ENCODE measurements around the gene MMP10.
A peak's percentile ranks its signal among the peaks of the same experiment; 100 is the strongest.

The MMP10 gene

GRCh38 chr11:102780491-102780918 lies at the start of gene MMP10:
TSS of gene MMP10 (minus strand) at chr11:102780628. CDS start at chr11:102780591, 37 bp downstream.
- no peak for DNase-seq
- TF ChIP-seq GATA1 (IDR thresholded peaks at IDR 0.05; ENCODE audit: low read depth, low read length): no peak
- TF ChIP-seq POLR2A (IDR thresholded peaks at IDR 0.05; ENCODE audit: low read length): no peak

- DNase-seq: no peak
- TF ChIP-seq POLR2A (IDR thresholded peaks at IDR 0.05; ENCODE audit: low read length) (no peak), GATA1 (IDR thresholded peaks at IDR 0.05; ENCODE audit: low read depth, low read length) (no peak)
These were observed 49.0 kb upstream of the MMP10 start for GRCh38 chr11:102829316-102830000.

GRCh38 chr11:102824556-102824955 lies 44.1 kb upstream of the MMP10 start:
- no peak for TF ChIP-seq GATA1 (IDR thresholded peaks at IDR 0.05; ENCODE audit: low read depth, low read length)
- TF ChIP-seq POLR2A (IDR thresholded peaks at IDR 0.05; ENCODE audit: low read length): no peak
- no peak for DNase-seq

DNA sequence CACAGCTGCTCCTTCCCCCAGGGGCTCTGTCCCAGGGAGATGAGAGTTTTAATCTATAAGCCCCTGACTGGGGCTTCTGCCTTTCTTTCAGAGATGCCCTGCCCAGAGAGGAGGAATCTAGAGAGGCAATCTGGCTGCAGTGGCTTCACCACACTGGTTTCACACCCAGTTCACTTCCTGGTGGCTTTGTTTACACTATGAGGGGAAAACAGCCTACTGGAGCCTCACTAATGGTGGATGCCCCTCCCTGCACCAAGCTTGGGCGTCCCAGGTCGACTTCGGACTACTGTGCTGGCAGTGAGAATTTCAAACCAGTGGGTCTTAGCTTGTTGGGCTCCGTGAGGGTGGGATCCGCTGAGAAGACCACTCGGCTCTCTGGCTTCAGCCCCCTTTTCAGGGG lies 39.1 kb upstream of the MMP10 start:
- TF ChIP-seq GATA1 (IDR thresholded peaks at IDR 0.05; ENCODE audit: low read depth, low read length): no peak
- no peak for DNase-seq

DNA sequence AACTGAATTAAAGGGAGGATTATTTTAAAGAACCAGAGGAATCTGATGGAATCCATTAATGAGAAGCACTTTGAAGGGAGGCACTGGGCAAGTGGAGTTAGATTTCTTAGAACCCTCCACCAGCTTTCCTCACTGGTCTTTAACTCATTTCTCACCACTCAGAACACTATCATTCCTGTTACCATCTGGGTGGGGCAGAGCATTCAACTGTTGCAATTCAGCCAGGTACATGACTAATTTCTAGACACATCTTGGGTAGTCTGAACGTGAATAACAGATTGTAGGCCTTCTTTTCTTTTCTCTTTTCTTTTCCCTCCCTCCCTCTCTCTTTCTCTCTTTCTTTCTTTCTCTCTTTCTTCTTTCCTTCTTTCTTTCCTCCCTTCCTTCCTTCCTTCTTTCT lies 33.1 kb upstream of the MMP10 start:
- no peak for TF ChIP-seq GATA1 (IDR thresholded peaks at IDR 0.05; ENCODE audit: low read depth, low read length)
- no peak for TF ChIP-seq POLR2A (IDR thresholded peaks at IDR 0.05; ENCODE audit: low read length)
- no peak for DNase-seq

GRCh38 chr11:102812188-102812587 lies 31.8 kb upstream of the MMP10 start:
- DNase-seq: no peak
- no peak for TF ChIP-seq POLR2A (IDR thresholded peaks at IDR 0.05; ENCODE audit: low read length)
- TF ChIP-seq GATA1 (IDR thresholded peaks at IDR 0.05; ENCODE audit: low read depth, low read length): no peak

DNA sequence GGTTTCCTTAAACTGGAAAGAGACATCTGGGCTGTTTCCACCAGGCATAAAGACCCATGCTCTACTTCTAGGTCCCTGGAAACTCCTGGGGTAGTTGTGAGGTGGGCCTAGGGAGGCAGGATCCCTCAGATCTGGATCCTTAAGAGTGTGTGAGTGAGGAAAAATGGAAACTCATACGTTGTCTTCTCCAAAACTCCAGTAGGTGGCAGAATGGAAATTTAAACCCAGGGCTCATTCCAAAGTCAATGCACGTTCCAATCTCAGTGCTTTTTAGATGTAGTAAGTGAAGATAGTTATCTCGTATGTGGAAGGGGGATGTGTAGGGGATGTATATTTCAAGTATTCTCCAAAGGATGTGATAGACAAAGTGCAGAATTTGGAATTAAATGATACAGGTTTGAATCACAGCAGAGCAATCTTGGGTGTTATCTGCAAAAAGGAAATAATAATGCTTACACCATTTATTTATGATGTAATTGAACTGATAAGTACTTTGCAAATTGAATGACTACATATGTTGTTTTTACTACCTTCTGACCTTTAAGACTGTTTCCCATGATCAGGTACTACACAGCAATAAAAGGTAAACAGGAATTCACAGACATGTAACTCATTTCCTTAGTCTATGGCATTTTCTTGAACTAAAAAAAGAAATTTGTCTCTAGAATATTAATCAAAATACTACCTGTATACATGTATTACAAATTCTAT lies 30.7 kb upstream of the MMP10 start:
- no peak for TF ChIP-seq POLR2A (IDR thresholded peaks at IDR 0.05; ENCODE audit: low read length)
- TF ChIP-seq GATA1 (IDR thresholded peaks at IDR 0.05; ENCODE audit: low read depth, low read length): no peak
- no peak for DNase-seq

- TF ChIP-seq GATA1 (IDR thresholded peaks at IDR 0.05; ENCODE audit: low read depth, low read length): peak; percentile 26
- TF ChIP-seq POLR2A (IDR thresholded peaks at IDR 0.05; ENCODE audit: low read length): no peak
- DNase-seq: peak; percentile 64 to 84
These were observed 29.5 kb upstream of the MMP10 start for GRCh38 chr11:102809971-102810370.

DNA sequence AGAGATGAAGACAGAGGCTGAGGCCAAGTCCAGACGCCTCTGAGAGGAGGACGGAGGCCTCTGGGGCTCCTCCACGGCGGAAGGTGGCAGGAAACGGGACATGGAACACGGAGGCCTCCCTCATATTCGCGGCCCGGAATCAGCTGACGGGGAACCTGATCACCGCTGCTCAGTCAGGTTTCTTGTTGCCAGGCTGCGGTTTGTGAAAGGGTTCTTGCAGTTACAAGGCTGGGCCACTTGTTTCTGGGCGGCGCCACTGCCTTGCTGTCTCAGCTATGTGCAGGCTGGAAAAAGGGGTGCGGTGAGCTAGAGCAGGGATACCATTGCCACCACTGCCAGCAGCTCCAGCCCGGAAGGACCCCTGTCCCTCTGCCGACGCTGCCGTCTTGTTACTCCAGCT lies 27.5 kb upstream of the MMP10 start:
- peak; percentile 57 to 61 for DNase-seq
- TF ChIP-seq GATA1 (IDR thresholded peaks at IDR 0.05; ENCODE audit: low read depth, low read length): no peak
- no peak for TF ChIP-seq POLR2A (IDR thresholded peaks at IDR 0.05; ENCODE audit: low read length)

DNA sequence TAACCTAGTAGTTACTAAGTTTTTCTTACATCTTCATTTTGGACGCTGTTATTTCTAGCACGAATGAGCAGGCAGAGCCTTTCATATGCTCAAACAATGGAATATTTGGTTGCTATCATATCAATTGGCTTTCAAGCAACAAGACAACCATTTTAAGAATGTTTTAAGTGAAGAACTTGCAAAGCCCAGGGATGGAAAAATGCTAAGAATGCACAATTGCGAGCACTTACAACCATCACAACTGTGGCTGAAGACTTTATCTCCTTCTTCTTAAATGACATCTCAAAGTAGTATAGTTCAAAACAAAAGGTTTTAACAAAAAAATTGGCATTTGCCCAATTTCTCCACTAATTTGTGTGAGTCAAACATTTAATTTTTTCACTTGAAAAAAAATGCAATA lies 25.9 kb upstream of the MMP10 start:
- TF ChIP-seq GATA1 (IDR thresholded peaks at IDR 0.05; ENCODE audit: low read depth, low read length): no peak
- TF ChIP-seq POLR2A (IDR thresholded peaks at IDR 0.05; ENCODE audit: low read length): no peak
- no peak for DNase-seq

DNA sequence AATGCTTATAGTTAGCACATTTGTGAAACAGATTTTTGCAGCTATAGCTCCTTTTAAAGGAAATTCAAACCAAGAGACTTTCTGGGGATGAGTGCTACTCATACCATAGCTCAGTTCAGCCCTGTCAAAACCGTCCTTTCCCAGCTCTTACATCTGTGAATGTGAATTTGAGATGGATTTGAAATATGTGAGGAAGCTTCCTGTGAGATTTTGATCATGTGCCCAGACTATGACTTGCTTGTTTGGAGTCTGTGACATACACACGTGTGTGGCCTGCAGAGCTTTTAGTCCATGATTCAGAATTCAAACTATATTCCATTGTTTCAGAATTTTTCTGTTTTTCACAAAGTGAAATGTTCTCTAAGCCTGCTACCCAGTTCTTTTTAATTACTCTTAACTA lies 21.9 kb upstream of the MMP10 start:
- DNase-seq: no peak
- TF ChIP-seq POLR2A (IDR thresholded peaks at IDR 0.05; ENCODE audit: low read length): no peak
- TF ChIP-seq GATA1 (IDR thresholded peaks at IDR 0.05; ENCODE audit: low read depth, low read length): no peak

GRCh38 chr11:102800767-102801166 lies 20.3 kb upstream of the MMP10 start:
- DNase-seq: no peak
- no peak for TF ChIP-seq POLR2A (IDR thresholded peaks at IDR 0.05; ENCODE audit: low read length)
- no peak for TF ChIP-seq GATA1 (IDR thresholded peaks at IDR 0.05; ENCODE audit: low read depth, low read length)

- TF ChIP-seq POLR2A (IDR thresholded peaks at IDR 0.05; ENCODE audit: low read length) (no peak), GATA1 (IDR thresholded peaks at IDR 0.05; ENCODE audit: low read depth, low read length) (no peak)
- DNase-seq: no peak
These were observed 19.4 kb upstream of the MMP10 start for GRCh38 chr11:102799681-102800340.

- no peak for DNase-seq
These were observed 17.8 kb upstream of the MMP10 start, which contains the start of gene MMP1 for GRCh38 chr11:102798012-102798746. TSS of gene MMP1 (minus strand) at chr11:102798160. CDS start at chr11:102798092, 68 bp downstream.

More at GRCh38 chr11:102798012-102798746, 17.8 kb upstream of the MMP10 start, which contains the start of gene MMP1:
- TF ChIP-seq POLR2A (IDR thresholded peaks at IDR 0.05; ENCODE audit: low read length) (no peak), GATA1 (IDR thresholded peaks at IDR 0.05; ENCODE audit: low read depth, low read length) (no peak)

Data from erythroblast (primary cell).